ENCODE results near the gene PTTG1. TPM values are rescaled to one million over a fixed set of nuclear protein-coding genes. Genes with fewer than 3 reads are reported as not detected.

The PTTG1 gene
- polyA plus RNA-seq, 1 donor (not counting 4 experiments of a cell fraction or from before 2014, with no cell fraction given) = 112 TPM

DNA sequence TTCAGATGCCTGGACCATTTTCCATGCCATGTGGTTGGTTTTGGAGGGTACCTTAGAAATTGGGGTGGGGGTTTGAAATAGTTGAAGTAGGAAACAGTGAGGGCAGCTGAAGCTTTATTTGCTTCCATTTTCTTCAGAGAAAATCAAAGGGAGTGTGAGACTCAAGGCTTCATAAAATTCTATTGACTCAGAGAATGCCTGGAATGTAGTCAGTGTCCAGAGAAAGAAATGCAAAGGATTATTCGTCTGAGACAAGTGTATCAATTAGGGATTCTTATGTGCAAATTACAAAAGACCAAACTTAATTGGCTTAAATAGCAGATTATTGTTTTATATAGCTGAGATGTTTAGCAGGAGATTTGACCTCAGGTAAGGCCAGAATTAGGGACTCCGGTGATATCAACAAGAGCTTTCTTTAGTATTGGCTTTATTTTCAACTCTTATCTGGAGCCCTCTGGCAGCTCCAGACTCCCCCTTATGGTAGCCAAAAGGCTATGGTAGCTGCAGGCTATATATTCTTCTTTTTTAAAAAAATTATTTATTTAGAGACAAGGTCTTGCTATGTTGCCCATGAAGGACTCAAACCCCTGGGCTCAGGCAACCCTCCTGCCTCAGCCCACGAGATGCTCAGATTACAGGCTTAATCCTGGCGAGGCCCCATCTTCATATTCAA lies 38.9 kb downstream of the PTTG1 start:
- no peak overlapping the region for H3K4me2 ChIP-seq (ENCODE audit: control insufficient read depth, extremely low read depth, insufficient read depth, low read depth, low read length)
- no peak overlapping the region for H3K9ac ChIP-seq (ENCODE audit: control insufficient read depth, extremely low read depth, insufficient read depth, low read length)
- no peaks in the 10 kb centered on the region for H3K27me3 ChIP-seq (ENCODE audit: control insufficient read depth, extremely low read depth, insufficient read depth, low read length)
- FAIRE-seq = no peak
- H3K4me3 ChIP-seq (ENCODE audit: control insufficient read depth in 2 of 3, extremely low read depth in 1 of 3, insufficient read depth in 2 of 3, low read depth in 1 of 3, low read length in 3 of 3) = no peak overlapping the region
- H4K20me1 ChIP-seq (ENCODE audit: control insufficient read depth, extremely low read depth, insufficient read depth, low read length) = no peaks in the 10 kb centered on the region
- H3K4me1 ChIP-seq (ENCODE audit: control insufficient read depth, extremely low read depth, insufficient read depth, low read length) = no peaks in the 10 kb centered on the region
- no peak overlapping the region for H2AFZ ChIP-seq (ENCODE audit: control insufficient read depth, low read length)
- no peaks in the 10 kb centered on the region for H3K9me3 ChIP-seq (ENCODE audit: control insufficient read depth, low read depth, low read length)
- H3K27ac ChIP-seq (ENCODE audit: control insufficient read depth, insufficient read depth, low read length) = no peak overlapping the region
- no peaks in the 10 kb centered on the region for H3K9me1 ChIP-seq (ENCODE audit: control insufficient read depth, extremely low read depth, insufficient read depth, low read length)
- dilution Hi-C loops (cut with MboI; ENCODE audit: extremely low pct_ligation_motif_present, low sequenced_read_pairs) = no loop called here
- TF ChIP-seq EZH2 (IDR thresholded peaks at IDR 0.05; ENCODE audit: low read length) = no peak
- TF ChIP-seq, protein P1, sequence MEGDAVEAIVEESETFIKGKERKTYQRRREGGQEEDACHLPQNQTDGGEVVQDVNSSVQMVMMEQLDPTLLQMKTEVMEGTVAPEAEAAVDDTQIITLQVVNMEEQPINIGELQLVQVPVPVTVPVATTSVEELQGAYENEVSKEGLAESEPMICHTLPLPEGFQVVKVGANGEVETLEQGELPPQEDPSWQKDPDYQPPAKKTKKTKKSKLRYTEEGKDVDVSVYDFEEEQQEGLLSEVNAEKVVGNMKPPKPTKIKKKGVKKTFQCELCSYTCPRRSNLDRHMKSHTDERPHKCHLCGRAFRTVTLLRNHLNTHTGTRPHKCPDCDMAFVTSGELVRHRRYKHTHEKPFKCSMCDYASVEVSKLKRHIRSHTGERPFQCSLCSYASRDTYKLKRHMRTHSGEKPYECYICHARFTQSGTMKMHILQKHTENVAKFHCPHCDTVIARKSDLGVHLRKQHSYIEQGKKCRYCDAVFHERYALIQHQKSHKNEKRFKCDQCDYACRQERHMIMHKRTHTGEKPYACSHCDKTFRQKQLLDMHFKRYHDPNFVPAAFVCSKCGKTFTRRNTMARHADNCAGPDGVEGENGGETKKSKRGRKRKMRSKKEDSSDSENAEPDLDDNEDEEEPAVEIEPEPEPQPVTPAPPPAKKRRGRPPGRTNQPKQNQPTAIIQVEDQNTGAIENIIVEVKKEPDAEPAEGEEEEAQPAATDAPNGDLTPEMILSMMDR (optimal IDR thresholded peaks at IDR 0.05 in 1 of 3, IDR thresholded peaks at IDR 0.05 in 1 of 3, conservative IDR thresholded peaks at IDR 0.05 in 1 of 3; ENCODE audit: extremely low read depth in 1 of 3, insufficient read depth in 2 of 3, low read length in 3 of 3) = no peak
- no peaks in the 10 kb centered on the region for H3K36me3 ChIP-seq (ENCODE audit: control insufficient read depth in 2 of 2, extremely low read depth in 1 of 2, insufficient read depth in 2 of 2, low read length in 2 of 2)
- H3K79me2 ChIP-seq (ENCODE audit: control insufficient read depth, insufficient read depth, low read length) = no peaks in the 10 kb centered on the region
- DNase-seq (ENCODE audit: low read depth, low spot score) = no peak

DNA sequence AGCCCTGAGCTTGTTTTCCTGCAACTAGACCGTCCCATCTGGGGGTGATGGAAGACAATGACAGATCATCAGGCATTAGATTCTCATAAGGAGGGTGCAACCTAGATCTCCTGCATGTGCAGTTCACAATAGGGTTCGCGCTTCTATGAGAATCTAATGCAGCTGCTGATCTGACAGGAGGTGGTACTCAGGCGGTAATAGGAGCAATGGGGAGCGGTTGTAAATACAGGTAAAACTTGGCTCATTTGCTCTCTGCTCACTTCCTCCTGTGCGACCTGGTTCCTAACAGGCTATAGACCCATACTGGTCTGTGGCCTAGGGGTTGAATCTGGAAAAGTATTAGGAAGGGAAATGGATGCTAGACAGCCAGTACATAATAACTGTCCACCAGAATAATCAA lies 39.7 kb downstream of the PTTG1 start:
- no peak for DNase-seq (ENCODE audit: low read depth, low spot score)
- Histone ChIP-seq H3K79me2 (ENCODE audit: control insufficient read depth, insufficient read depth, low read length) (no peaks in the 10 kb centered on the region), H3K4me2 (ENCODE audit: control insufficient read depth, extremely low read depth, insufficient read depth, low read depth, low read length) (no peak overlapping the region), H3K9ac (ENCODE audit: control insufficient read depth, extremely low read depth, insufficient read depth, low read length) (no peak overlapping the region), H3K9me3 (ENCODE audit: control insufficient read depth, low read depth, low read length) (no peaks in the 10 kb centered on the region), H3K4me1 (ENCODE audit: control insufficient read depth, extremely low read depth, insufficient read depth, low read length) (no peaks in the 10 kb centered on the region), H3K27ac (ENCODE audit: control insufficient read depth, insufficient read depth, low read length) (no peak overlapping the region), H3K36me3 (ENCODE audit: control insufficient read depth in 2 of 2, extremely low read depth in 1 of 2, insufficient read depth in 2 of 2, low read length in 2 of 2) (no peaks in the 10 kb centered on the region), H4K20me1 (ENCODE audit: control insufficient read depth, extremely low read depth, insufficient read depth, low read length) (no peaks in the 10 kb centered on the region), H3K9me1 (ENCODE audit: control insufficient read depth, extremely low read depth, insufficient read depth, low read length) (no peaks in the 10 kb centered on the region), H3K27me3 (ENCODE audit: control insufficient read depth, extremely low read depth, insufficient read depth, low read length) (no peaks in the 10 kb centered on the region), H2AFZ (ENCODE audit: control insufficient read depth, low read length) (no peak overlapping the region), H3K4me3 (ENCODE audit: control insufficient read depth in 2 of 3, extremely low read depth in 1 of 3, insufficient read depth in 2 of 3, low read depth in 1 of 3, low read length in 3 of 3) (no peak overlapping the region)
- dilution Hi-C loops (cut with MboI; ENCODE audit: extremely low pct_ligation_motif_present, low sequenced_read_pairs) = no loop called here
- no peak for FAIRE-seq
- TF ChIP-seq, protein P1 (optimal IDR thresholded peaks at IDR 0.05 in 1 of 3, IDR thresholded peaks at IDR 0.05 in 1 of 3, conservative IDR thresholded peaks at IDR 0.05 in 1 of 3; ENCODE audit: extremely low read depth in 1 of 3, insufficient read depth in 2 of 3, low read length in 3 of 3) = no peak
- TF ChIP-seq EZH2 (IDR thresholded peaks at IDR 0.05; ENCODE audit: low read length) = no peak
